PC-3 (cell line): ENCODE results near the gene C1S.

ENCODE experiments used
- CTCF ChIP-seq: fragments of 300-600 bp; sonication (generic); conservative IDR thresholded peaks from 2 replicates; pipeline ENCODE4 v1.5.1; 2017; ENCODE audit warnings: antibody characterized with exemption, low read depth, mild to moderate bottlenecking, low read length
- EZH2 ChIP-seq: fragments of 300-600 bp; sonication (generic); IDR thresholded peaks from one replicate; pipeline ENCODE4 v1.6.1; 2017; ENCODE audit warnings: antibody characterized with exemption, mild to moderate bottlenecking, low read length; ENCODE audit not compliant: unreplicated experiment
- EZH2phosphoT487 ChIP-seq: fragments of 300-600 bp; sonication (generic); IDR thresholded peaks from 2 replicates; pipeline ENCODE4 v1.6.1; 2018; ENCODE audit warnings: mild to moderate bottlenecking, antibody characterized with exemption, low read length, borderline replicate concordance

GRCh38 chr12:7089196-7089871 is 28.8 kb downstream of the C1S start:
- TF ChIP-seq CTCF = no peak
- no peak for TF ChIP-seq EZH2phosphoT487
- no peak for TF ChIP-seq EZH2
